Pancreas (tissue), 10 donors: ENCODE data around the gene TSSK1B. TPM values are rescaled to one million over a fixed set of nuclear protein-coding genes. Genes with fewer than 3 reads are reported as not detected.

Experiments
- ATAC-seq, 4 donors: fragments of 200-7000 bp; cut with Tn5 transposase; one replicate each; pipeline versions ENCODE4 v1.8.0 to v1.9.1; 2020; ENCODE audit warnings: mild to moderate bottlenecking in 4 of 4, moderate library complexity in 4 of 4
- DNase-seq, 6 donors: peaks; one replicate each; pipeline ENCODE4 v3.0.0-alpha.2; 2020
- FAIRE-seq: peaks from 2 replicates; lab custom pipeline; 2012; peaks lifted over from hg19 to GRCh38; lab: Jason Lieb, UNC
- H3K27ac ChIP-seq, 4 donors: fragments of 200-600 bp; sonication (generic); 1 replicate in 3 of 4; 2 replicates in 1 of 4; pipeline versions ENCODE4 v1.5.0 to v1.8.0; 2020
- H3K27me3 ChIP-seq, 4 donors: fragments of 200-600 bp; one replicate each; pipeline ENCODE4 v1.8.0; 2021
- H3K36me3 ChIP-seq, 3 donors: fragments of 200-600 bp; sonication (generic) in 1 of 3; one replicate each; pipeline versions ENCODE4 v1.5.0 to v1.8.0; 2020 to 2021
- H3K4me1 ChIP-seq, 3 donors: fragments of 200-600 bp; one replicate each; pipeline ENCODE4 v1.8.0; 2021
- H3K4me3 ChIP-seq, 4 donors: fragments of 200-600 bp; sonication (generic) in 2 of 4; one replicate each; pipeline versions ENCODE4 v1.5.0 to v1.8.0; 2020 to 2021
- H3K9me3 ChIP-seq, 4 donors: fragments of 200-600 bp; one replicate each; pipeline ENCODE4 v1.8.0; 2021
- WGBS, 2 donors: extraction: QIAGEN DNeasy Blood & Tissue Kit; methylation state at CpG; one replicate each; pipeline ENCODE4 v1.1.7; 2013; 5-methylcytosine and 5-hydroxymethylcytosine counted together
- intact Hi-C, 3 donors: fragments of 100-400 bp; cut with DNase I; formaldehyde crosslinking; loops; one replicate each; pipeline versions ENCODE4 v1.11.1 to v1.14.2; 2022
- polyA plus RNA-seq, 2 donors: library from polyadenylated mRNA; stranded (reverse); fragments of 200-250 nt; gene quantifications; one replicate each; pipeline ENCODE4 v1.2.3, GENCODE V29; 2013
- total RNA-seq, 6 donors: library from RNA; stranded (reverse); fragmentation: NEBNext Ultra II Directional in 4 of 6; extraction: Animal tissue kit (Norgen Biotek cat#: 25700) in 4 of 6; gene quantifications; one replicate each; pipeline versions ENCODE4 v1.2.1 to v1.2.4, GENCODE V29; 2021 to 2023
- TF ChIP-seq, protein P1 (sequence below), 4 donors: fragments of 200-600 bp; sonication (generic) in 3 of 4; IDR thresholded peaks; one replicate each; pipeline versions ENCODE4 v1.5.0 to v1.8.0; 2021; ENCODE audit warnings: antibody characterized with exemption in 4 of 4
- donor health status: healthy with polysubstance abuse.
- donor health status: DM: no; HTN: no; CAD: no; lungs with moderate emphysema.
- donor health status: DM: no; HTN: no; CAD: no.
- donor health status: control.
- donor health status: control.
- donor health status: Bipolar disorder and iron deficiency.
- donor health status: DM: yes; HTN: yes; CAD: no.
- donor health status: DM: no; HTN: no; CAD: no.
- donor health status: DM: no; HTN: no; CAD: no.
- donor health status: DM: yes; HTN: yes; CAD: no.

TSSK1B gene
- total and polyA plus RNA-seq, 8 donors: 0.06 to 0.14 (median 0.08) TPM; not detected in 4

DNA sequence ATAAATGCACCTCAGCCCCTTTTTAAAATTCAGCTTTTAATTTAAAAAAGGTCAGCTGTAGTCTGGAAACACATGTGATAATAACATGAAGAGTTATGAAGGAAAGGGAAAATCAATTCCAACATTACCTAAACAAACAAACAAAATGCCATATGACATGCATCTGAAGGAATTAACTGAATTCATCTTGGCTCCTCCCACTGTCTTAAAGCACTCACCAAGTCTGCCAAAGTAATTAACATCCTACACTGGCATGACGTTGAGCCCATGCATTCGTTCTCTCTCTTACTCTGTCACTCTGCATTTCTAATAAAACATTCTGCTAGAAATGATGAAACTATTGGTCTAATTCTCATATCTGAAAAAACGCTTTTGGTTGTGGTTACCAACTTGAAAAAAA lies 37.7 kb downstream of the TSSK1B start:
- no peaks in the 10 kb centered on the region for H3K27me3 ChIP-seq
- WGBS, 2 donors: 68 to 77% methylated on average over 3 of the region's 3 CpGs
- DNase-seq (no peak), FAIRE-seq (no peak), ATAC-seq (no peak)
- H3K9me3 ChIP-seq: no peaks in the 10 kb centered on the region
- H3K4me1 ChIP-seq: no peaks in the 10 kb centered on the region
- TF ChIP-seq, protein P1, sequence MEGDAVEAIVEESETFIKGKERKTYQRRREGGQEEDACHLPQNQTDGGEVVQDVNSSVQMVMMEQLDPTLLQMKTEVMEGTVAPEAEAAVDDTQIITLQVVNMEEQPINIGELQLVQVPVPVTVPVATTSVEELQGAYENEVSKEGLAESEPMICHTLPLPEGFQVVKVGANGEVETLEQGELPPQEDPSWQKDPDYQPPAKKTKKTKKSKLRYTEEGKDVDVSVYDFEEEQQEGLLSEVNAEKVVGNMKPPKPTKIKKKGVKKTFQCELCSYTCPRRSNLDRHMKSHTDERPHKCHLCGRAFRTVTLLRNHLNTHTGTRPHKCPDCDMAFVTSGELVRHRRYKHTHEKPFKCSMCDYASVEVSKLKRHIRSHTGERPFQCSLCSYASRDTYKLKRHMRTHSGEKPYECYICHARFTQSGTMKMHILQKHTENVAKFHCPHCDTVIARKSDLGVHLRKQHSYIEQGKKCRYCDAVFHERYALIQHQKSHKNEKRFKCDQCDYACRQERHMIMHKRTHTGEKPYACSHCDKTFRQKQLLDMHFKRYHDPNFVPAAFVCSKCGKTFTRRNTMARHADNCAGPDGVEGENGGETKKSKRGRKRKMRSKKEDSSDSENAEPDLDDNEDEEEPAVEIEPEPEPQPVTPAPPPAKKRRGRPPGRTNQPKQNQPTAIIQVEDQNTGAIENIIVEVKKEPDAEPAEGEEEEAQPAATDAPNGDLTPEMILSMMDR (IDR thresholded peaks at IDR 0.05): no peak
- no peak overlapping the region for H3K27ac ChIP-seq
- no peak overlapping the region for H3K4me3 ChIP-seq
- no peaks in the 10 kb centered on the region for H3K36me3 ChIP-seq
- intact Hi-C loops: no loop called here

DNA sequence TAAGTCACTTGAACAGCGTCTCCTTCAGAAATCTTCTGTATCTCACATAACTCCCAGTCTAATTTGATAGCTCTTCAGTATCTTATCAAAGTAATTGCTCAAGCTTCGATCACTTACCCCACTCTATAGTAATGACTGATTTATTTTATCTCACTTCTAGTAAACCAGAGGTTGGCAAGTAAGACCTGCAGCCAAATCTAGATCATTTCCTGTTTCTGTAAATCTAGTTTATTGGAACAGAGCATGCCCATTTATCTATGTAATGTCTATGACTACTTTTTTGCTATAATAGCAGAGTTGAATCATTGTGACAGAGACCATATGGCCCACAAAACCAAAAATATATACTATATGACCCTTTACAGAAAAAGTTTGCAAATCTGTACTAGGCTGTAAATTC lies 40.1 kb downstream of the TSSK1B start:
- DNase-seq (no peak), FAIRE-seq (no peak), ATAC-seq (no peak)
- Histone ChIP-seq H3K4me1 (no peaks in the 10 kb centered on the region), H3K36me3 (no peaks in the 10 kb centered on the region), H3K9me3 (no peaks in the 10 kb centered on the region), H3K4me3 (no peak overlapping the region), H3K27me3 (no peaks in the 10 kb centered on the region), H3K27ac (no peak overlapping the region)
- TF ChIP-seq, protein P1 (IDR thresholded peaks at IDR 0.05): no peak
- intact Hi-C loops: no loop called here
- 55 to 62% methylated on average over 2 of the region's 2 CpGs for whole genome bisulfite sequencing, 2 donors

DNA sequence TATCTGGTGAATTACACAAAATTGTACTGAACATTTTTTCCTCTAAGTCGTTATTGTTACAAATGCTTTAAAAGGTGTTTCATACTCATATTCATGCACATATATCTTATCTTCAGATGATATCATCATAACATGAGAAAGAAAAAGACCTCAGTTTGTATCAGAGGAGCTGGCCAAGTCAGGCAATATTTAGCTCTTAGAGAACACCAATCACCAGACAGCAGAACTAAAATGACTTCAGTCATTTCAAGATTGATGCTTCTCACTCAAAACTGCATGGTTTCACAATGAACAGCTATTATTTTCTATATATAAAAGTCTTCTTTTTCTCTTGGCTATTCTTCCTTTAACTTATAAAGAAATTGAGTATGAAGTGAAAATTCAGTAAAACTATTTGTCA lies 44.6 kb downstream of the TSSK1B start:
- no peak for DNase-seq

DNA sequence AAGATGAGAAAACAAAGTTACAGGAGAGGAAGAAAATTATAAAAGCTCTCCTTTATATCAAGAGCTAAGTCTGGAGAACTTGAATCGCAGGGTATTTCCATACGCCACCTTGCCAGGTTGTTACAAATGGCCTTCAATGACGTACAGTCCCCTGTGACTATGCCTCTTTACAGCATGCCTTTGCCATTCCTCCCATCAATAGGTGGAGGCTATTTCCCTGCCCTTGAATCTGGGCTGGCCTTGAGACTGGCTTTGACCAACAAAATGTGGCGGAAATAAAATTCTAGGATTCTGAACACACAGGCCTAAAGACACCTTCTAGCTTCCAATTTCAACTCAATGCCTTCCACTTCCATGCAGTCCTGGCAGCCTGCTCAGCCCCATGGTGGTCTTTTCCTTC lies 45.7 kb downstream of the TSSK1B start:
- intact Hi-C loops: loop anchor here in 1 of 3 donors (10.0 kb wide), 2 partner anchors 116 to 216 kb away; no protein-coding TSS in a partner anchor
- Histone ChIP-seq H3K4me3 (no peak overlapping the region), H3K9me3 (no peaks in the 10 kb centered on the region), H3K36me3 (no peaks in the 10 kb centered on the region), H3K27me3 (no peaks in the 10 kb centered on the region), H3K4me1 (no peaks in the 10 kb centered on the region), H3K27ac (no peak overlapping the region)
- ATAC-seq: no peak
- 90 to 93% methylated on average over 4 of the region's 4 CpGs for WGBS, 2 donors
- no peak for FAIRE-seq
- TF ChIP-seq, protein P1 (IDR thresholded peaks at IDR 0.05): no peak
- no peak for DNase-seq

More for the DNA sequence above, 44.6 kb downstream of the TSSK1B start:
- Histone ChIP-seq H3K4me3 (no peak overlapping the region), H3K27me3 (no peaks in the 10 kb centered on the region), H3K9me3 (no peaks in the 10 kb centered on the region), H3K4me1 (no peaks in the 10 kb centered on the region), H3K36me3 (no peaks in the 10 kb centered on the region), H3K27ac (no peak overlapping the region)
- TF ChIP-seq, protein P1 (IDR thresholded peaks at IDR 0.05): no peak
- intact Hi-C loops: no loop called here
- ATAC-seq (no peak), FAIRE-seq (no peak)
- WGBS, 2 donors: 77 to 78% methylated on average over 1 of the region's 1 CpG

DNA sequence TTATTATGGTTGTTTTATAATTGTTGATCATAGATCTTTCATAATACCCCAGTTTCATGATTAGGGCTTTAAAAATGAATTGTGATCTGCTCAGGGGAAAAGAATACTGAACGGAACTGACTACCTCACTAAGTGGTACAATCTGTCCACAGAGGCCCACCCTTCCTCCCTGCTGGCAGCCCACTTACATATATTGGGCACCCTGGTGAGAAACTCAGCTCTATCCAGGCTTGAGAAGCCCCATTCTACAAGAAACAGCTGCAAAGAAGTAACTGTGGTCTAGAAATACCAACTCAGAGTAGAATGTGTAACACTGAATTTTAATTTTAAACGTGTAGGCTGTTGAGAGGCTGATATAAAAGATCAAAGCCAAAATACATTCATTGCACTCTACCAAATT lies 46.9 kb downstream of the TSSK1B start:
- no peak for FAIRE-seq
- H3K27ac ChIP-seq: no peak overlapping the region
- no peaks in the 10 kb centered on the region for H3K9me3 ChIP-seq
- no peak overlapping the region for H3K4me3 ChIP-seq
- no peak for DNase-seq
- TF ChIP-seq, protein P1 (IDR thresholded peaks at IDR 0.05): no peak
- intact Hi-C loops: loop anchor here in 1 of 3 donors (10.0 kb wide), 2 partner anchors 117 to 217 kb away; no protein-coding TSS in a partner anchor
- 68 to 79% methylated on average over 2 of the region's 2 CpGs for WGBS, 2 donors
- H3K27me3 ChIP-seq: no peaks in the 10 kb centered on the region
- no peaks in the 10 kb centered on the region for H3K36me3 ChIP-seq
- no peaks in the 10 kb centered on the region for H3K4me1 ChIP-seq
- ATAC-seq: no peak
